Upper lobe of left lung (tissue), 4 donors: ENCODE data around the gene TSPAN7.

Experiments used
- POLR2A ChIP-seq, 4 donors: fragments of 450-650 bp; IDR thresholded peaks; one replicate each; pipeline ENCODE4 v1.5.1; 2016 to 2017; ENCODE audit warnings: antibody characterized with exemption in 4 of 4, mild to moderate bottlenecking in 2 of 4
- TF ChIP-seq, protein P1 (sequence below), 6 experiments: fragments of 450-650 bp in 4 of 6; fragments of 200-600 bp in 2 of 6; sonication (generic) in 2 of 6; IDR thresholded peaks; one replicate each; pipeline ENCODE4 v1.5.1; 2016 to 2019; ENCODE audit warnings: antibody characterized with exemption in 6 of 6

DNA sequence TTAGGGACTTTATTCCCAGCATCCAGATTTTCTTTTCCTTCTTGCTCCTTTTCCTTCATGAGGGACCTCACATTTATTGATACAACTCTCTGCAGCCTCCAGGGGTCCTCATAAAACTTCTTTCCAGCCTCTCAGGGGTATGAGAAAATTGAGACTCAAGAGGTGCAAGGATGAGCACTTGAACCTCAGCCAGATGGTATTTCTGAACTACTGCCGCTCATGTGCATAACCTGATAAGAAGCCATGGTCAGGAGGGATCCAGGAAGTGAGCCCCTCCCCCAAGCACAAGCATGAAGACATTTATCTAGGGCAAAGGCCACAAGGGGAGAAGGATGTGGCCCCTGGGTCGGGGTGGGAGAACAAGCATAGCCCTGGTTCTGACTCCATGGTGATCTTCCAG, 73.3 kb downstream of the TSPAN7 start:
- TF ChIP-seq, protein P1, sequence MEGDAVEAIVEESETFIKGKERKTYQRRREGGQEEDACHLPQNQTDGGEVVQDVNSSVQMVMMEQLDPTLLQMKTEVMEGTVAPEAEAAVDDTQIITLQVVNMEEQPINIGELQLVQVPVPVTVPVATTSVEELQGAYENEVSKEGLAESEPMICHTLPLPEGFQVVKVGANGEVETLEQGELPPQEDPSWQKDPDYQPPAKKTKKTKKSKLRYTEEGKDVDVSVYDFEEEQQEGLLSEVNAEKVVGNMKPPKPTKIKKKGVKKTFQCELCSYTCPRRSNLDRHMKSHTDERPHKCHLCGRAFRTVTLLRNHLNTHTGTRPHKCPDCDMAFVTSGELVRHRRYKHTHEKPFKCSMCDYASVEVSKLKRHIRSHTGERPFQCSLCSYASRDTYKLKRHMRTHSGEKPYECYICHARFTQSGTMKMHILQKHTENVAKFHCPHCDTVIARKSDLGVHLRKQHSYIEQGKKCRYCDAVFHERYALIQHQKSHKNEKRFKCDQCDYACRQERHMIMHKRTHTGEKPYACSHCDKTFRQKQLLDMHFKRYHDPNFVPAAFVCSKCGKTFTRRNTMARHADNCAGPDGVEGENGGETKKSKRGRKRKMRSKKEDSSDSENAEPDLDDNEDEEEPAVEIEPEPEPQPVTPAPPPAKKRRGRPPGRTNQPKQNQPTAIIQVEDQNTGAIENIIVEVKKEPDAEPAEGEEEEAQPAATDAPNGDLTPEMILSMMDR (IDR thresholded peaks at IDR 0.05): no peak
- no peak for TF ChIP-seq POLR2A (IDR thresholded peaks at IDR 0.05)
